KOPT-K1 (cell line): Measurements from ENCODE around the gene USP12.

ENCODE experiments used
- H3K27ac ChIP-seq: fragments of 200-600 bp; sonication (generic); 2 replicates; pipeline ENCODE4 v1.5.1; 2016; ENCODE audit warnings: antibody characterized with exemption, mild to moderate bottlenecking, low read depth, low read length; ENCODE audit not compliant: poor library complexity, severe bottlenecking
- H3K36me3 ChIP-seq: fragments of 200-600 bp; sonication (generic); 2 replicates; pipeline ENCODE4 v1.5.1; 2017; ENCODE audit warnings: antibody characterized with exemption, mild to moderate bottlenecking, low read length, moderate library complexity; ENCODE audit not compliant: insufficient read depth
- H3K9me3 ChIP-seq: fragments of 200-600 bp; sonication (generic); 2 replicates; pipeline ENCODE4 v1.5.1; 2017; ENCODE audit warnings: antibody characterized with exemption, low read length, mild to moderate bottlenecking; ENCODE audit not compliant: insufficient read depth, poor library complexity, severe bottlenecking

The USP12 gene

DNA sequence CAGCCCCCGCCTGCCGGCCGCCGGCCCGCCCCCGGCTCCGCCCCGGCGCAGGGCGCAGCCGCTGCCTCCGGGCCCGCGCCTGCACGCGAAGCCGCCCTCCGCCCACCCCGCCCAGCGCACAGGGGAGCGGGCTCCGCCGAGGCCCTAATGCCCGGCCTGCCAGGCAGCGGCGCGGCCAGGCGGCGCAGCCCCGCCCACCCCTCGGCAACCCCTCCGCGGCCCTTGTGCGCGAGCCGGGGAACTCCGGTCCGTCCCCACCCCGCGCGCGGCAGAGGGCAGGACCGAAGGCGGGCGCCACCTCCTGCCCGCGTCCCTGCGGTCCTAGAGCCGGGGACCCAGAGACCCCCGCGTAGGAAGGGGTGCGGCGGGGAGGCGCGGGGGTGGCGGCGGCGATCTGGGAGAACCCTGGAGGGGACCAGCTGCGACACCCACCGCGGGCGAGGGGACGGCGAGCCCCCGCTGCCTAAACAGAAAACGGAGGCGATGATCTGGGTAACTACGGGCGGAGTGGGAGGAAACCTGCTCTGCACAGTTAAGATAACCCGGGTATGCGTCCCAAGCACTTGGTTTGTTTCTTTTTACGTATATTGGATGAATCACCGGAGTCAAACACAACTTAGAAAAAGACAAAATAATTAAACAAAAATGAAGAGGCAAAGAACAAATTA lies 350 bp upstream of the USP12 start:
- Histone ChIP-seq H3K27ac (peak overlapping the region; percentile 56), H3K36me3 (no peaks in the 10 kb centered on the region), H3K9me3 (no peaks in the 10 kb centered on the region)

- H3K36me3 ChIP-seq: no peaks in the 10 kb centered on the region
- H3K27ac ChIP-seq: peak overlapping the region; percentile 56
- H3K9me3 ChIP-seq: no peaks in the 10 kb centered on the region
Measured at GRCh38 chr13:27170516-27171243, 931 bp downstream of the USP12 start.

GRCh38 chr13:27170221-27170515 lies 1.4 kb downstream of the USP12 start:
- Histone ChIP-seq H3K27ac (peak overlapping the region; percentile 56), H3K9me3 (no peaks in the 10 kb centered on the region), H3K36me3 (no peaks in the 10 kb centered on the region)

DNA sequence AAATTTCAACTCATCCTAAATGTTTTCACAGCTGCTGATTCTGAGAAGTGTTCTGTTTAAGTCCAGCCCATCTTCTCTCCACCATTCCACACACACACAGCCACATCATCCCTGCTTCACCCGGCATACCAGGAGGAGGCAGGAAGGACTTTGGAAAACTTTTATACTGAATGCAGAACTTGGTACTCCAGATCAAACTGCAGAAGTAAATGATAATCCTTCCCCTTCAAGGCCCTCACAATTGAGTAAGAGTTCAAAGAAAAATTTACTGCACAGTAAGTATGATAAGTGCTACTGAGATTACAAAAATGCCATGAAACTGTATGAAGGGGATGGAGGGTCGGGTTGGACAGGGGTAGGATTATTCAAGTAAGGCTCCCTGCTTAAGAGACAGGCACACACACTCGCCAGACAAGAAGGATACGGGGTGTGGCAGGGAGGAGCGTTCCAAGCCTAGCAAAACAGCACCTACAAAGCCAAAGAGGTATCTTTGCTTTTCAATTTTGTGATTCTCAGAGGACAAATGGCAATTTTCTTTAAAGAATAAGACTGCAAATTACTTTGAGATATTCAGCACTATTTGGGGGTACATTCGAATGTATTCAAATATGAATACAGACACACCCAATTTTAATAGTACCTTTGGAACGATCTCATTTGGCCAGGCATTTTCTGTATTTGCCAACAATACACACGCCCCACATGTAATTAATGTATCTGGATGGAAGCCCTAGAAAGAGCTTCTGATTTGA lies 2.5 kb downstream of the USP12 start:
- Histone ChIP-seq H3K27ac (no peak overlapping the region), H3K36me3 (no peaks in the 10 kb centered on the region), H3K9me3 (no peaks in the 10 kb centered on the region)

DNA sequence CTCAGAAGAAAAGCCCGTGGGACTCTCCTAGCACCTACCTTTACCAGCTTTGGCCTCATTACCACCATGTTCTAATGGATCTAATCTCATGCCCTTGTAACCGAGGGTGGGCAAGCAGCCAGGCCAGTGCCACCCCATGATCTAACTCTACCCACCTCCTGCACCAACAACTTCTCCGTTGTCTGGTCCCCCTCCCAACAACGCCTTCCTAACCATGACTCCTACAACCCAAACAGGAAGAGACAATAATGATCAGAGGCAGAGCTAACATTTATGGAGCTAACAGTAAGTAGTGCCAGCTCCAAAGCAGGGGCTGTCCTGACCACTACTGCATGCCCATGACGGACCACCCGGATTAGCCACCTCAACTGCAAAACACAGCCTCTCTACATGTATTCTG lies 3.5 kb downstream of the USP12 start:
- H3K27ac ChIP-seq: no peak overlapping the region
- H3K9me3 ChIP-seq: no peaks in the 10 kb centered on the region
- no peaks in the 10 kb centered on the region for H3K36me3 ChIP-seq

DNA sequence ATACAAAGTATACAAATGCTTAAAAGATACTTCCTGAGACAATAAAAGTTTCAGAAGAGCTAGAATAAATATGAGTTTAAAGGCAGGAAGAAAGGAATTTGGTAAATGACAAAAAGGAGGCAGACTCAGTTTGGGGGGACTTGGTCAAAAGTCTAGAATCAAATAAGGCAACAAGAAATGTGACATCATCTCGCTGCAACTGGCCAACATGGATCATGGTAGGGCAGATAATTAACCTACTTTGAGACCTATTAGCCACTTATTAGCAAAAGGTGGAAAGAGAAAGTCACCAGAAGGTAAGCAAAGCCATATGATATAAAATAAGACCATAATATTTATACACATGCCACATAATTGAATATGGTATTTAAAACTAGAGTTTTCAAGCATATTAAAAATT lies 5.3 kb downstream of the USP12 start:
- H3K27ac ChIP-seq: no peak overlapping the region
- H3K36me3 ChIP-seq: no peaks in the 10 kb centered on the region
- H3K9me3 ChIP-seq: no peaks in the 10 kb centered on the region

- no peak overlapping the region for H3K27ac ChIP-seq
- H3K36me3 ChIP-seq: no peaks in the 10 kb centered on the region
- peaks cover 17% of the 10 kb centered on the region for H3K9me3 ChIP-seq
Measured at GRCh38 chr13:27161980-27162379, 9.6 kb downstream of the USP12 start.

GRCh38 chr13:27161423-27161822 lies 10.2 kb downstream of the USP12 start:
- no peaks in the 10 kb centered on the region for H3K36me3 ChIP-seq
- no peak overlapping the region for H3K27ac ChIP-seq
- H3K9me3 ChIP-seq: peaks cover 17% of the 10 kb centered on the region

- H3K36me3 ChIP-seq: no peaks in the 10 kb centered on the region
- no peak overlapping the region for H3K27ac ChIP-seq
- H3K9me3 ChIP-seq: peaks cover 17% of the 10 kb centered on the region
Measured at GRCh38 chr13:27160657-27161295, 10.8 kb downstream of the USP12 start.

GRCh38 chr13:27159806-27160563 lies 11.6 kb downstream of the USP12 start:
- no peak overlapping the region for H3K27ac ChIP-seq
- no peaks in the 10 kb centered on the region for H3K36me3 ChIP-seq
- H3K9me3 ChIP-seq: peaks cover 17% of the 10 kb centered on the region

DNA sequence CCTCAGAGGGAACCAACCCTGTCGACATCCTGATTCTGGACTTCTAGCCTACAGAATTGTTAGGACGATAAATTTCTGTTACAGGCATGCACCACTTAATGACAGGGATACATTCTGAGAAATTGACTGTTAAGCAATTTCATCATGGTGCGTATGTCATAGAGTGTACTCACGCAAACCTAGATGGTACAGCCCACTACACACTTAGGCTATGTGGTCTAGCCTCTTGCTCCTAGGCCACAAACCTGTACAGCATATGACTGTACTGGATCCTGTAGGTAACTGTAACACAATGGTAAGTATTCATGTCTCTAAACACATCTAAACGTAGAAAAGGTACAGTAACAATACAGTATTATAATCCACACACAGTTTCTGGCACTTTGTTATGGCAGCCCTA lies 13.3 kb downstream of the USP12 start:
- no peaks in the 10 kb centered on the region for H3K36me3 ChIP-seq
- peaks cover 17% of the 10 kb centered on the region for H3K9me3 ChIP-seq
- no peak overlapping the region for H3K27ac ChIP-seq

- Histone ChIP-seq H3K36me3 (no peaks in the 10 kb centered on the region), H3K27ac (no peak overlapping the region), H3K9me3 (no peaks in the 10 kb centered on the region)
Measured at GRCh38 chr13:27151798-27152599, 19.6 kb downstream of the USP12 start.

DNA sequence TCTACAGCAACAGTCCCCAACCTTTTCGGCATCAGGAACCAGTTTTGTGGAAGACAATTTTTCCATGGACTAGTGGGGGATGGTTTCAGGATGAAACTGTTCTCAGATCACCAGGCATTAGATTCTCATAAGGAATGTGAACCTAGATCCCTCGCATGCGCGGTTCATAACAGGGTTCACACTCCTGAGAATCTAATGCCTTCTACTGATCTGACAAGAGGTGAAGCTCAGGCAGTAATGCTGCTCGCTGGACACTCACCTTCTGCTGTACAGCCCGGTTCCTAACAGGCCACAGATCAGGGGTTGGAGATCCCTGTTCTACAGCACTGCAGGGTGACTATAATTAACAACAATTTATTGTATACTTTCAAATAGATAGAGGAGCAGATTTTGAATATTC lies 21.9 kb downstream of the USP12 start:
- Histone ChIP-seq H3K27ac (no peak overlapping the region), H3K36me3 (no peaks in the 10 kb centered on the region), H3K9me3 (no peaks in the 10 kb centered on the region)

DNA sequence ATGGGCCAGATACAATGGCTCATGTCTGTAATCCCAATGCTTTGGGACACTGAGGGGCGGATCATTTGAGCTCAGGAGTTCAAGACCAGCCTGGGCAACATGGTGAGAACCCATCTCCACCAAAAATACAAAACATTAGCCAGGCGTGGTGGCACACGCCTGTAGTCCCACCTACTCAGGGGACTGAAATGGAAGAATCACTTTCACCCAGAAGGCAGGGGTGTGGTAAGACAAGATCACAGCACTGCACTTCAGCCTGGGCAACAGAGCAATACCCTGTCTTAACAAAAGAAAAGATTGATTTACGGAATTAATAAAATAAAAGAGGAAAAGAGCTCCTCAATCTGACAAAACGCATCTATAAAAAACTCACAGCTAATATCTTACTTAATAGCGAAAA lies 22.7 kb downstream of the USP12 start:
- no peaks in the 10 kb centered on the region for H3K9me3 ChIP-seq
- H3K27ac ChIP-seq: no peak overlapping the region
- no peaks in the 10 kb centered on the region for H3K36me3 ChIP-seq
